ENCODE data around the gene RIMBP2.

Gene RIMBP2

GRCh38 chr12:130569521-130569920 is 146.6 kb downstream of the RIMBP2 start:
- no peak for DNase-seq (ENCODE audit: low read depth, low spot score)

GRCh38 chr12:130568501-130568900 is 147.6 kb downstream of the RIMBP2 start:
- DNase-seq (ENCODE audit: low read depth, low spot score), result no peak

- DNase-seq (ENCODE audit: low read depth, low spot score), result no peak
Observed at GRCh38 chr12:130568041-130568440, 148.1 kb downstream of the RIMBP2 start.

- DNase-seq (ENCODE audit: low read depth, low spot score), result no peak
Observed at GRCh38 chr12:130566446-130567155, 149.5 kb downstream of the RIMBP2 start.

GRCh38 chr12:130565189-130565588 is 150.9 kb downstream of the RIMBP2 start:
- DNase-seq (ENCODE audit: low read depth, low spot score), result no peak

GRCh38 chr12:130563323-130563722 is 152.8 kb downstream of the RIMBP2 start:
- DNase-seq (ENCODE audit: low read depth, low spot score), result no peak

- no peak for DNase-seq (ENCODE audit: low read depth, low spot score)
Observed at GRCh38 chr12:130562716-130563115, 153.4 kb downstream of the RIMBP2 start.

GRCh38 chr12:130560321-130560720 is 155.8 kb downstream of the RIMBP2 start:
- no peak for DNase-seq (ENCODE audit: low read depth, low spot score)

GRCh38 chr12:130559806-130560205 is 156.3 kb downstream of the RIMBP2 start:
- no peak for DNase-seq (ENCODE audit: low read depth, low spot score)

- no peak for DNase-seq (ENCODE audit: low read depth, low spot score)
Observed at GRCh38 chr12:130557886-130558765, 158.0 kb downstream of the RIMBP2 start.

GRCh38 chr12:130557201-130557600 is 158.9 kb downstream of the RIMBP2 start:
- no peak for DNase-seq (ENCODE audit: low read depth, low spot score)

GRCh38 chr12:130556486-130557055 is 159.5 kb downstream of the RIMBP2 start:
- DNase-seq (ENCODE audit: low read depth, low spot score), result no peak

GRCh38 chr12:130555628-130556485 is 160.2 kb downstream of the RIMBP2 start:
- DNase-seq (ENCODE audit: low read depth, low spot score), result no peak

GRCh38 chr12:130555221-130555620 is 160.9 kb downstream of the RIMBP2 start:
- no peak for DNase-seq (ENCODE audit: low read depth, low spot score)

- DNase-seq (ENCODE audit: low read depth, low spot score), result peak; percentile 23
Observed at GRCh38 chr12:130552483-130552996, 163.6 kb downstream of the RIMBP2 start.

GRCh38 chr12:130549361-130549760 is 166.7 kb downstream of the RIMBP2 start:
- DNase-seq (ENCODE audit: low read depth, low spot score), result no peak

GRCh38 chr12:130547480-130548155 is 168.5 kb downstream of the RIMBP2 start:
- DNase-seq (ENCODE audit: low read depth, low spot score), result no peak

GRCh38 chr12:130546494-130546893 is 169.6 kb downstream of the RIMBP2 start:
- DNase-seq (ENCODE audit: low read depth, low spot score), result no peak

GRCh38 chr12:130545475-130545874 is 170.6 kb downstream of the RIMBP2 start:
- DNase-seq (ENCODE audit: low read depth, low spot score), result no peak

GRCh38 chr12:130540376-130540775 is 175.7 kb downstream of the RIMBP2 start:
- no peak for DNase-seq (ENCODE audit: low read depth, low spot score)

All from astrocyte of the hippocampus (primary cell).